GM12865 (cell line): ENCODE measurements around the gene DIP2C.

Experiments
- DNase-seq: peaks from one replicate; pipeline ENCODE4 v3.0.0; 2010; ENCODE audit warnings: low read depth
- H3K4me3 ChIP-seq: 2 replicates; pipeline ENCODE4 v1.5.1; 2011; ENCODE audit warnings: mild to moderate bottlenecking, low read depth, low read length, control low read depth
- TF ChIP-seq, protein P1 (sequence below): IDR thresholded peaks from 2 replicates; pipeline ENCODE4 v1.5.1; 2011; ENCODE audit warnings: low read length, control low read depth, low read depth, inconsistent platforms; ENCODE audit not compliant: insufficient read depth; ENCODE audit errors: missing control alignments

DIP2C gene

DNA sequence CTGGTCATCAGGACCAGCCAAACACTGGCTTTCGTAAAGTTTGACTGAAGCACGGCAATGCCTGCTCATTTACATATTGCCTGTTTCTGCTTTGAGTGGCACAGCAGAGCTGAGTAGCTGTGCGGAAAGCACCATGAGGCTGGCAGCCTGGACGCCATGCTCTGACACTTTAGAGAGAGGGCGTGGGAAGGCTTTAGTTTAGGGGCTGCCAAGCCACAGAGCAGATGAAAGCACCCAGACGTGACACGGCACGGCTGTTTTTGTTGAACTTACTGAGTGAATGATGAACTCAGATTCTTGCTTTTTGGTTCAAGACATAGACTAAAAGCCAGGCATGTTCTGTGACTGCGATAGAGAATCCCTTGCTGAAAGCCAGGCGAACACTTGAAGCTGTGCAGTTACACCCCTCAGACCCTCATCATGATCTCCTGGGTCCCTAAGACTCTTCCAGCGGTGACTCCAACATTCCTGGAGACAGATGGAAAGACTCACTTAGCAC, 372.1 kb downstream of the DIP2C start:
- TF ChIP-seq, protein P1, sequence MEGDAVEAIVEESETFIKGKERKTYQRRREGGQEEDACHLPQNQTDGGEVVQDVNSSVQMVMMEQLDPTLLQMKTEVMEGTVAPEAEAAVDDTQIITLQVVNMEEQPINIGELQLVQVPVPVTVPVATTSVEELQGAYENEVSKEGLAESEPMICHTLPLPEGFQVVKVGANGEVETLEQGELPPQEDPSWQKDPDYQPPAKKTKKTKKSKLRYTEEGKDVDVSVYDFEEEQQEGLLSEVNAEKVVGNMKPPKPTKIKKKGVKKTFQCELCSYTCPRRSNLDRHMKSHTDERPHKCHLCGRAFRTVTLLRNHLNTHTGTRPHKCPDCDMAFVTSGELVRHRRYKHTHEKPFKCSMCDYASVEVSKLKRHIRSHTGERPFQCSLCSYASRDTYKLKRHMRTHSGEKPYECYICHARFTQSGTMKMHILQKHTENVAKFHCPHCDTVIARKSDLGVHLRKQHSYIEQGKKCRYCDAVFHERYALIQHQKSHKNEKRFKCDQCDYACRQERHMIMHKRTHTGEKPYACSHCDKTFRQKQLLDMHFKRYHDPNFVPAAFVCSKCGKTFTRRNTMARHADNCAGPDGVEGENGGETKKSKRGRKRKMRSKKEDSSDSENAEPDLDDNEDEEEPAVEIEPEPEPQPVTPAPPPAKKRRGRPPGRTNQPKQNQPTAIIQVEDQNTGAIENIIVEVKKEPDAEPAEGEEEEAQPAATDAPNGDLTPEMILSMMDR: no peak
- DNase-seq: peak; percentile 83
- H3K4me3 ChIP-seq: no peak overlapping the region

DNA sequence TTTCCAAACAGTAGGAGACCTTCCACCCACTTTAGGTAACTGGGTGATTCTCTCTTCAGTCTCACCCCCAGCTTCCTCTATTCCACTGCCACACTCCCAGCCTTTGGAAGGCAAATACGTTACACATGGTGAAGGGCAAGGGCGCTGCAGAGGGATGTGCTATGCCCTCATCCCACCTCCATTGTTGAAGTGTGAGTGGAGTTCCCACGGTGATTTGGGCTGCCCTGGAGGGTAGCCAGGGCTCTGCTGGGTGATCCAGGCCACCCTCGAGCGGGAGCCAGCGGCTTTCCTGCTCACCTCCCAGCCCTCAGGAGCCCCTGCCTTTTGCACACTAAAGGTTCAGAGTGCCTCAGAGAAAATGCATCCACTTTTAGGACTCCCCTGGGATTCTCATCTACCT, 373.1 kb downstream of the DIP2C start:
- no peak for DNase-seq
- no peak overlapping the region for H3K4me3 ChIP-seq
- TF ChIP-seq, protein P1: no peak

DNA sequence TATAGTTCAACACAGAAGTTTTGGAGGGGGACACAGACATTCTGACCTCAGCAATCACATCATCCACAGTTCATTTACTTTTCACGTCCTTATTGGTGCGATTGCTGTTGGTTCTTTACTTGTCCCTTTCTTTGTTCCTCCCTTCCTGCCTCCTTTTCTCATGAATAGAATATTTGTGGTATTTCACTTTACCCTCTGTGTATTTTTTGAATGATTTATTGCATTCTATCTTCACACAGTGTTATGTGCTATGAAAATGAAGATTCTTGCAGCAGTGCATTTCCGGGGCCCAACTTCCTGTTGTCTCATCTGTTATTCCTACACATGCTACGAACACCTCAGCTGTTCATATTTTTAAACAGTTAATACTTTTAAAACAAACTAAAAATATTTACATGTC, 374.6 kb downstream of the DIP2C start:
- DNase-seq: no peak
- no peak overlapping the region for H3K4me3 ChIP-seq
- TF ChIP-seq, protein P1: no peak

DNA sequence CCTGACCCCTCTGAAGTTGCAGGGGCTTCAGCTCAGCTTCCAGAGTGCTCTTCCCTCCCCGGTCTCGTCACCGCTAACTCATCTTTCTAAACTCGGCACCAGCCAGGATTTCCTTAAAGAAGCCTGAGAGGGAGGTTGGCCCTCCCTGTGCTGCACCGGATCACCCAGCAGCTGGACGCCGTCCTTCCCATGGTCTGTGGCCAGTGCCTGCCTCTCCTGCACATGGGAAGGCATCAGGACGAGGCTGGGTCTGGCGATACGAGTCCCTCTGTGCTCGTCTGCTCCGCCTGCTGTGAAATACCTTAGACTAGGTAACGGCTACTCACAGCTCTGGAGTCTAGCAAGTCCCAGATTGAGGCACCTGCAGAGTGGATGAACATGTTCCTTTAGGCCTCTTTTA, 375.1 kb downstream of the DIP2C start:
- TF ChIP-seq, protein P1: no peak
- no peak overlapping the region for H3K4me3 ChIP-seq
- DNase-seq: no peak

DNA sequence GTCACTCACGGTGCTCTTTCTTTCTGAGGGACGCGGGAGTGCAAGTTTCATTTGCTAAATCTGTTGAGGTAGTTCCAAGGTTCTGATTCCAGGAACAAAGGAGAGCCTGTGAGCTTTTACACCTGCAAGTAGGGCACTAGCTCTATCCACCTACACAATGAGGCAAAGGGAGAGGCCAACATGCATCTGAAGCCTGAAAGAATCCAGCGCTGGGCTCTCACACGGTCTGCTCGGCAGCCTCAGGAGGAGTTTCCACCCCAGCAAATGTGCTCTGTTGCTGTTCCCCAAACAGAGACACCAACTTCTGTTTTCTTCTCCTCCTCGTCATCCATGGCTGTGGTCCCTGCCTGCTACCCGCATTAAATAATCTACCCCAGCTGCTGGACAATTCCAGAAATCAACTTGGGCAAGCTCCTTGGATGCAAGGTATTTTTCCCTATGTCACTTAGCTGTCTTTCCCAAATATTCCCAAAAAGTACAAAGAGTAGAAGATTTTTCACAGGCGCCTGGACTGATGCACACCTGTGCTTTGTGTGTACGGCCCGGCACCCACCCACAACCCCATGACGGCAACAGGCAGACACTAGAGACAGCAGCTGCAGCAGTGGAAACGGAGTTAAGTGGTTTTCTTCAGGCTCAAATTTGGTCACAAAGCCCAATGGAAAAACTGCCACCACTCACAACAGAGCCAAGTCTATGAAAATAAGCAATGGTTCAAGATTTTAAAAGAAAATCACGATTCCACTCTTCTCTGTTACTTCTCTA, 377.4 kb downstream of the DIP2C start:
- no peak overlapping the region for H3K4me3 ChIP-seq
- TF ChIP-seq, protein P1: no peak
- no peak for DNase-seq

DNA sequence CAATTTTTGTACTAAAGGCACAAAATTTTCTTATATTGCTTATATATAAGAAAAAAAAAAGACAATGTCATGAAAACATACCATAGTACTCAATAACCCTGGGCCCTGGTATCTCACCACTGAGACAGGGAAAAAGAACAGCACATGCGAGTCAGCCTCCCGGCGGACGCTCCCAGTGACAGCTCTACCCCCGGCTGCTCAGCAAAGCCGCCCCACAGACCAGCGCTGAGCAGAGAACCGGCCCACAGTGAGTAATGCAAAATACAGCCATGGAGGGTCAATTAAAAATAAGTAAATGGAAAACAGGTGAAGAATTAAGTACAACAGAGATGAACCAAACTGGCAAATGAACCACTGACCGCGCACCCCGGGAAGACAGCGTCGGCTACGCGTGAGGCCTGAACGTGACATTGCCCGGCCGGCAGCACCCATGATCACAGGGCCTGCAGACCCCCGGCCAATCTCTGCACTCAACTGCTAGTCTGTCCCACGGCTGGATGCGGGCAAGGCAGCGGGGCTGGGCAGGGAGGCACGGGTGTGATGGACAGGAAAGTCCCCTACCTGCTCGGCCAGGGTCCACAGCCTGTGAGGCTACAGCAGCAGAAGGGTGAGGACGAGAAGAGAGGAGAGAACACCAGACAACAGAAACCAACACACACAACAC, 378.4 kb downstream of the DIP2C start:
- TF ChIP-seq, protein P1: no peak
- DNase-seq: no peak
- no peak overlapping the region for H3K4me3 ChIP-seq
